ENCODE results near the gene ZNF226.

GRCh38 chr19:44131955-44132354 lies 32.9 kb upstream of the ZNF226 start:
- TF ChIP-seq EZH2 (IDR thresholded peaks at IDR 0.05) (no peak), POLR2AphosphoS5 (IDR thresholded peaks at IDR 0.05; ENCODE audit: borderline replicate concordance, low read depth, low read length) (no peak), FOXP2 (optimal IDR thresholded peaks at IDR 0.05; ENCODE audit: control extremely low read depth, extremely low read length, insufficient read depth) (no peak)

All from SK-N-MC (cell line).